AG20443 (cell line): ENCODE data around the gene C12orf57.
A peak's percentile ranks its signal among the peaks of the same experiment; 100 is the strongest.

Source experiments
- DNase-seq: peaks from one replicate; pipeline ENCODE4 v3.0.0; 2012; ENCODE audit warnings: low spot score, mixed read lengths

C12orf57 gene

GRCh38 chr12:6965026-6965661 is 21.3 kb downstream of the C12orf57 start:
- peak; percentile 90 for DNase-seq

GRCh38 chr12:6965714-6966113 is 21.9 kb downstream of the C12orf57 start:
- DNase-seq: no peak

GRCh38 chr12:6966351-6966750 is 22.5 kb downstream of the C12orf57 start:
- no peak for DNase-seq

GRCh38 chr12:6967651-6968100 is 23.9 kb downstream of the C12orf57 start:
- DNase-seq: no peak

- no peak for DNase-seq
Measured at GRCh38 chr12:6968426-6968825, 24.6 kb downstream of the C12orf57 start.

GRCh38 chr12:6970096-6970527 is 26.3 kb downstream of the C12orf57 start:
- no peak for DNase-seq

GRCh38 chr12:6974180-6974579 is 30.4 kb downstream of the C12orf57 start:
- DNase-seq: no peak

GRCh38 chr12:6975297-6976032 is 31.6 kb downstream of the C12orf57 start:
- DNase-seq: no peak

- DNase-seq: no peak
Measured at GRCh38 chr12:6977653-6978052, 33.8 kb downstream of the C12orf57 start.

GRCh38 chr12:6978188-6978587 is 34.4 kb downstream of the C12orf57 start:
- DNase-seq: no peak

GRCh38 chr12:6978611-6979011 is 34.8 kb downstream of the C12orf57 start:
- DNase-seq: no peak

GRCh38 chr12:6979021-6979420 is 35.2 kb downstream of the C12orf57 start:
- no peak for DNase-seq

GRCh38 chr12:6979453-6979852 is 35.6 kb downstream of the C12orf57 start:
- DNase-seq: no peak

GRCh38 chr12:6980075-6980474 is 36.3 kb downstream of the C12orf57 start:
- no peak for DNase-seq

GRCh38 chr12:6980740-6981139 is 36.9 kb downstream of the C12orf57 start:
- no peak for DNase-seq

GRCh38 chr12:6981152-6982052 is 37.6 kb downstream of the C12orf57 start:
- no peak for DNase-seq

- no peak for DNase-seq
Measured at GRCh38 chr12:6982532-6982931, 38.7 kb downstream of the C12orf57 start.

GRCh38 chr12:6987956-6988553 is 44.2 kb downstream of the C12orf57 start:
- DNase-seq: no peak
